Measurements from ENCODE around the gene SEC14L1. TPM values are rescaled to one million over a fixed set of nuclear protein-coding genes. Genes with fewer than 3 reads are reported as not detected.

Gene SEC14L1
- total RNA-seq, 1 donor from 2014 or later, result 40.5 TPM

GRCh38 chr17:77218902-77219301 lies 78.1 kb downstream of the SEC14L1 start:
- no peak overlapping the region for H3K27ac ChIP-seq
- no peaks in the 10 kb centered on the region for H3K9me3 ChIP-seq
- H3K4me1 ChIP-seq, result no peaks in the 10 kb centered on the region
- TF ChIP-seq POLR2A (IDR thresholded peaks at IDR 0.05), result no peak
- TF ChIP-seq CTCF (IDR thresholded peaks at IDR 0.05), result no peak
- TF ChIP-seq POLR2AphosphoS5 (IDR thresholded peaks at IDR 0.05; ENCODE audit: insufficient read depth in 1 of 2, low read depth in 1 of 2), result no peak
- intact Hi-C loops (cut with DNase I), result loop anchor here (10.0 kb wide), 1 partner anchor 124 kb away; no protein-coding TSS in a partner anchor
- H3K27me3 ChIP-seq, result no peaks in the 10 kb centered on the region
- DNase-seq (ENCODE audit: extremely low spot score in 2 of 2), result no peak
- no peak overlapping the region for H3K4me3 ChIP-seq
- H3K36me3 ChIP-seq, result peaks cover 0 to 25% of the 10 kb centered on the region in 2 donors

GRCh38 chr17:77222356-77222755 lies 81.6 kb downstream of the SEC14L1 start:
- no peaks in the 10 kb centered on the region for H3K4me1 ChIP-seq
- no peak overlapping the region for H3K4me3 ChIP-seq
- intact Hi-C loops (cut with DNase I), result no loop called here
- peaks cover 0 to 4% of the 10 kb centered on the region in 2 donors for H3K36me3 ChIP-seq
- H3K27me3 ChIP-seq, result no peaks in the 10 kb centered on the region
- TF ChIP-seq CTCF (IDR thresholded peaks at IDR 0.05) (no peak), POLR2AphosphoS5 (IDR thresholded peaks at IDR 0.05; ENCODE audit: insufficient read depth in 1 of 2, low read depth in 1 of 2) (no peak), POLR2A (IDR thresholded peaks at IDR 0.05) (no peak)
- no peak for DNase-seq (ENCODE audit: extremely low spot score in 2 of 2)
- H3K9me3 ChIP-seq, result no peaks in the 10 kb centered on the region
- H3K27ac ChIP-seq, result no peak overlapping the region

- H3K9me3 ChIP-seq, result no peaks in the 10 kb centered on the region
- no peak for DNase-seq (ENCODE audit: extremely low spot score in 2 of 2)
- H3K36me3 ChIP-seq, result no peaks in the 10 kb centered on the region
- H3K4me1 ChIP-seq, result no peaks in the 10 kb centered on the region
- no peaks in the 10 kb centered on the region for H3K27me3 ChIP-seq
- H3K27ac ChIP-seq, result peak overlapping the region; percentile 10
- TF ChIP-seq POLR2AphosphoS5 (IDR thresholded peaks at IDR 0.05; ENCODE audit: insufficient read depth in 1 of 2, low read depth in 1 of 2) (peak in 1 of 2 donors; percentile 12), POLR2A (IDR thresholded peaks at IDR 0.05) (no peak), CTCF (IDR thresholded peaks at IDR 0.05) (no peak)
- no peak overlapping the region for H3K4me3 ChIP-seq
- intact Hi-C loops (cut with DNase I), result no loop called here
These were observed 83.1 kb downstream of the SEC14L1 start for GRCh38 chr17:77223642-77224420.

GRCh38 chr17:77225265-77225664 lies 84.5 kb downstream of the SEC14L1 start:
- Histone ChIP-seq H3K27ac (no peak overlapping the region), H3K4me3 (no peak overlapping the region), H3K4me1 (no peaks in the 10 kb centered on the region), H3K9me3 (no peaks in the 10 kb centered on the region), H3K36me3 (no peaks in the 10 kb centered on the region), H3K27me3 (no peaks in the 10 kb centered on the region)
- intact Hi-C loops (cut with DNase I), result no loop called here
- DNase-seq (ENCODE audit: extremely low spot score in 2 of 2), result no peak
- TF ChIP-seq POLR2A (IDR thresholded peaks at IDR 0.05), result no peak
- no peak for TF ChIP-seq CTCF (IDR thresholded peaks at IDR 0.05)
- no peak for TF ChIP-seq POLR2AphosphoS5 (IDR thresholded peaks at IDR 0.05; ENCODE audit: insufficient read depth in 1 of 2, low read depth in 1 of 2)
